Keratinocyte (primary cell): ENCODE measurements around the gene AP1M1.

Source experiments
- EZH2 ChIP-seq: IDR thresholded peaks from one replicate; pipeline ENCODE4 v1.6.1; 2012; ENCODE audit warnings: inconsistent platforms, mild to moderate bottlenecking, low read length, moderate library complexity
- TF ChIP-seq, protein P1 (sequence below), 3 experiments: IDR thresholded peaks in 1 of 3; conservative IDR thresholded peaks in 1 of 3; optimal IDR thresholded peaks in 1 of 3; 2 replicates in 2 of 3; 3 replicates in 1 of 3; pipeline versions ENCODE3 to v1.5.1; 2011; ENCODE audit warnings: low read length in 3 of 3, mild to moderate bottlenecking in 3 of 3, moderate library complexity in 2 of 3, control low read depth in 1 of 3, inconsistent platforms in 1 of 3; ENCODE audit not compliant: insufficient read depth in 2 of 3; ENCODE audit errors: extremely low read depth in 1 of 3

DNA sequence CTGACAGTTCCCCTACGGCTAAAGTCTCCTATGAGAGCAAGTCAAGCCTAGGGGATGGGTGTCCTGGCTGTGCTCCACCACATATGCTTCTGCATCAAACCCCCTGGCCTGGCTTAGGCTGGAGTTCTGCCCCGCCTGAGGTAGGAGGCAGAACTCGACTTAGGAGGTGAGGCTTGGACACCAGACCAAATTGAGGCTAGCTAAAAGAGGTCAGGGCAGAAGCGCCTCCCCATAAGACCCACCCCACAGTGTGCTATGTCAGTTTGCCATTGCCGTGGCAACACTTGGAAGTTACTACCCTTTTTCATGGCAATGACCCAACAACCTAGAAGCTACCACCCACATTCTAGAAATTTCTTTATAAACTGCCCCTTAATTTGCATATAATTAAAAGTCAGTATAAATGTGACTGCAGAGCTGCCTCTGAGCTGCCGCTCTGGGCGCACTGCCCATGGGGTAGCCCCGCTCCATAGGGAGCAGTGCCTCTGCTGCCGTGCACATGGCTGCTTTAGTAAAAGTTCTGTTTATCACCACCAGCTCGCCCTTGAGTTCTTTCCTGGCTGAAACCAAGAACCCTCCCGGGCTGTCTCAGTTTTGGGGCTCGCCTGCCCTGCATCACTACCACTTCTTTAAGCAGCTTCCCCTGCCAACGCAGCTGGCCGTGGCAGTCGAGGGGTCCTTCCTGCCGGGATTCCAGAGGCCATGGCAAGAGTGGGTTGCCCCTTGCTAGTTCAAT, 20.2 kb downstream of the AP1M1 start:
- TF ChIP-seq, protein P1, sequence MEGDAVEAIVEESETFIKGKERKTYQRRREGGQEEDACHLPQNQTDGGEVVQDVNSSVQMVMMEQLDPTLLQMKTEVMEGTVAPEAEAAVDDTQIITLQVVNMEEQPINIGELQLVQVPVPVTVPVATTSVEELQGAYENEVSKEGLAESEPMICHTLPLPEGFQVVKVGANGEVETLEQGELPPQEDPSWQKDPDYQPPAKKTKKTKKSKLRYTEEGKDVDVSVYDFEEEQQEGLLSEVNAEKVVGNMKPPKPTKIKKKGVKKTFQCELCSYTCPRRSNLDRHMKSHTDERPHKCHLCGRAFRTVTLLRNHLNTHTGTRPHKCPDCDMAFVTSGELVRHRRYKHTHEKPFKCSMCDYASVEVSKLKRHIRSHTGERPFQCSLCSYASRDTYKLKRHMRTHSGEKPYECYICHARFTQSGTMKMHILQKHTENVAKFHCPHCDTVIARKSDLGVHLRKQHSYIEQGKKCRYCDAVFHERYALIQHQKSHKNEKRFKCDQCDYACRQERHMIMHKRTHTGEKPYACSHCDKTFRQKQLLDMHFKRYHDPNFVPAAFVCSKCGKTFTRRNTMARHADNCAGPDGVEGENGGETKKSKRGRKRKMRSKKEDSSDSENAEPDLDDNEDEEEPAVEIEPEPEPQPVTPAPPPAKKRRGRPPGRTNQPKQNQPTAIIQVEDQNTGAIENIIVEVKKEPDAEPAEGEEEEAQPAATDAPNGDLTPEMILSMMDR (optimal IDR thresholded peaks at IDR 0.05 in 1 of 3, IDR thresholded peaks at IDR 0.05 in 1 of 3, conservative IDR thresholded peaks at IDR 0.05 in 1 of 3; ENCODE audit: extremely low read depth in 1 of 3, insufficient read depth in 2 of 3, low read length in 3 of 3) = no peak
- TF ChIP-seq EZH2 = no peak
